GM23338 (cell line): ENCODE results near the gene TJP2. TPM values are rescaled to one million over a fixed set of nuclear protein-coding genes. Genes with fewer than 3 reads are reported as not detected.

Experiments used
- ATAC-seq: fragments of 200-7000 bp; cut with Tn5 transposase; 3 replicates; pipeline ENCODE4 v1.9.1; 2020
- DNase-seq: peaks from one replicate; pipeline ENCODE4 v3.0.0-alpha.2; 2015; ENCODE audit warnings: low spot score
- H2AFZ ChIP-seq: fragments of 200-600 bp; sonication (generic); 2 replicates; pipeline ENCODE4 v1.8.0; 2016; ENCODE audit warnings: antibody characterized with exemption, mild to moderate bottlenecking, moderate library complexity
- H3F3A ChIP-seq: fragments of 200-600 bp; sonication (generic); replicated peaks from 2 replicates; pipeline ENCODE4 v1.8.0; 2017; ENCODE audit warnings: antibody characterized with exemption, mixed run types, low read depth
- H3K27ac ChIP-seq: fragments of 200-600 bp; sonication (generic); 2 replicates; pipeline ENCODE4 v1.6.1; 2016; ENCODE audit warnings: low read depth
- H3K27me3 ChIP-seq: fragments of 200-600 bp; sonication (generic); 2 replicates; pipeline ENCODE4 v1.8.0; 2016; ENCODE audit warnings: mild to moderate bottlenecking, mixed run types, moderate library complexity; ENCODE audit not compliant: insufficient read depth
- H3K36me3 ChIP-seq: fragments of 200-600 bp; sonication (generic); 2 replicates; pipeline ENCODE4 v1.8.0; 2016; ENCODE audit warnings: mild to moderate bottlenecking; ENCODE audit not compliant: insufficient read depth
- H3K4me1 ChIP-seq: fragments of 200-600 bp; sonication (generic); 2 replicates; pipeline ENCODE4 v1.8.0; 2016; ENCODE audit warnings: mild to moderate bottlenecking, moderate library complexity; ENCODE audit not compliant: insufficient read depth
- H3K4me2 ChIP-seq: fragments of 200-600 bp; sonication (generic); 2 replicates; pipeline ENCODE4 v1.7.1; 2017; ENCODE audit warnings: mixed run types
- H3K4me3 ChIP-seq: fragments of 200-600 bp; sonication (generic); 2 replicates; pipeline ENCODE4 v1.6.1; 2016; ENCODE audit warnings: mixed run types
- H3K79me2 ChIP-seq: fragments of 200-600 bp; sonication (generic); replicated peaks from 2 replicates; pipeline ENCODE4 v1.8.0; 2017; ENCODE audit warnings: mild to moderate bottlenecking; ENCODE audit not compliant: insufficient read depth
- H3K9me2 ChIP-seq: fragments of 200-600 bp; sonication (generic); 2 replicates; pipeline ENCODE4 v1.8.0; 2017; ENCODE audit not compliant: insufficient read depth
- H4K20me1 ChIP-seq: fragments of 200-600 bp; sonication (generic); replicated peaks from 2 replicates; pipeline ENCODE4 v1.8.0; 2017; ENCODE audit warnings: mild to moderate bottlenecking; ENCODE audit not compliant: insufficient read depth
- H3K27ac Mint-ChIP-seq: 2 replicates; pipeline ENCODE4 v1.8.0; 2020; ENCODE audit warnings: inconsistent platforms, mild to moderate bottlenecking, moderate library complexity, mixed read lengths
- H3K27me3 Mint-ChIP-seq: 3 replicates; pipeline ENCODE4 v1.8.0; 2022; ENCODE audit warnings: low read depth, mild to moderate bottlenecking, moderate library complexity, mixed read lengths, inconsistent platforms; ENCODE audit not compliant: insufficient read depth, poor library complexity
- H3K36me3 Mint-ChIP-seq: 3 replicates; pipeline ENCODE4 v1.8.0; 2021; ENCODE audit warnings: low read depth, mild to moderate bottlenecking, inconsistent platforms, moderate library complexity, mixed read lengths
- H3K4me1 Mint-ChIP-seq: 3 replicates; pipeline ENCODE4 v1.8.0; 2020; ENCODE audit warnings: mild to moderate bottlenecking, inconsistent platforms, mixed read lengths
- H3K4me3 Mint-ChIP-seq: 3 replicates; pipeline ENCODE4 v1.8.0; 2021; ENCODE audit warnings: moderate library complexity, mild to moderate bottlenecking, inconsistent platforms, mixed read lengths
- H3K9me3 Mint-ChIP-seq: 3 replicates; pipeline ENCODE4 v1.8.0; 2020; ENCODE audit warnings: moderate library complexity, mild to moderate bottlenecking, inconsistent platforms, mixed read lengths
- CTCF ChIP-seq, 2 experiments: fragments of 200-600 bp in 1 of 2; sonication (generic) in 1 of 2; conservative IDR thresholded peaks; 2 replicates each; pipeline versions ENCODE4 v1.5.1 to v1.6.1; 2016 to 2017; ENCODE audit warnings: antibody characterized with exemption in 2 of 2, low read depth in 2 of 2, mild to moderate bottlenecking in 2 of 2, moderate library complexity in 1 of 2
- EZH2 ChIP-seq: fragments of 200-600 bp; sonication (generic); IDR thresholded peaks from one replicate; pipeline ENCODE4 v1.8.0; 2017; ENCODE audit warnings: antibody characterized with exemption, mild to moderate bottlenecking, low read depth; ENCODE audit not compliant: unreplicated experiment
- JUNB ChIP-seq: IDR thresholded peaks from one replicate; pipeline ENCODE4 v1.6.1; 2016; ENCODE audit warnings: antibody characterized with exemption; ENCODE audit not compliant: unreplicated experiment
- POLR2AphosphoS5 ChIP-seq: IDR thresholded peaks from 2 replicates; pipeline ENCODE4 v1.6.1; 2016; ENCODE audit warnings: antibody characterized with exemption, low read depth
- STAT1 ChIP-seq: IDR thresholded peaks from one replicate; pipeline ENCODE4 v1.6.1; 2016; ENCODE audit warnings: antibody characterized with exemption; ENCODE audit not compliant: unreplicated experiment
- ZNF114 ChIP-seq: fragments of 250-450 bp; sonication (Bioruptor Pico); IDR thresholded peaks from 2 replicates; pipeline ENCODE4 v1.5.0; 2020; ENCODE audit warnings: mild to moderate bottlenecking, moderate library complexity
- ZNF331 ChIP-seq: fragments of 250-450 bp; sonication (Bioruptor Pico); IDR thresholded peaks from 2 replicates; pipeline ENCODE4 v1.5.0; 2020; ENCODE audit warnings: low read depth, mild to moderate bottlenecking, moderate library complexity
- polyA plus RNA-seq: library from polyadenylated mRNA; unstranded; fragments of >200 nt; fragmentation: Nextera tagmentation; extraction: Ambion mirVana; gene quantifications from 2 replicates; pipeline ENCODE4 v1.2.1, GENCODE V29; 2016
- total RNA-seq: library from RNA; depleted of rRNA; stranded (reverse); fragments of >200 nt; shearing (Covaris generic); gene quantifications from 2 replicates; pipeline ENCODE4 v1.2.3, GENCODE V29; 2014

The TJP2 gene
- total and polyA plus RNA-seq, 2 experiments from 2014 or later, result 37.6 to 234 TPM

DNA sequence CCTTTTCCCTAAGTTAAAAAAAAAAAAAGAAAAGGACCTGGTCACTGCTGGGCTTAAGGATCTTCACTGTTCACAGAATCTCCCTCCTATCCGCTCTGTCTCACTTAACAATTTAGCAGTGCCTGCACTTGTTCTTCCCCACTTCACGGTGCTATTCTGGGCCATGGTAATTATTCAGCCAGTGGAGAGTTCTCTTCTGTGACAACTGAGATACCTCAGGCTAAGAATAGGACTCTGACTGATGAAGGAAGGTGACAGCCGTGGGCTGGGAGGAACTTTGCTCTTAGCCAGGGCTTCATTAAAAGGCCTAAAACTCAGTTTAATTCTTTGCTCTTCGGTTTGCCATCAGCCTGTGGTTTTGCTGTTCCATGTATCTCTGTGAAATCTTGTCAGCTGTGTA is 99.1 kb downstream of the TJP2 start:
- Histone ChIP-seq H3K27me3 (no peaks in the 10 kb centered on the region), H3K36me3 (no peaks in the 10 kb centered on the region), H3K4me2 (no peak overlapping the region), H3F3A (no peaks in the 10 kb centered on the region), H3K4me1 (no peaks in the 10 kb centered on the region), H2AFZ (peak overlapping the region; percentile 43; the same call in 1 of the 2 replicates), H3K79me2 (no peaks in the 10 kb centered on the region), H3K9me2 (peaks cover 7% of the 10 kb centered on the region), H3K4me3 (no peak overlapping the region), H3K27ac (no peak overlapping the region), H4K20me1 (no peaks in the 10 kb centered on the region)
- Mint-ChIP-seq H3K27me3 (no peaks in the 10 kb centered on the region), H3K27ac (no peak overlapping the region), H3K4me3 (no peak overlapping the region), H3K9me3 (peaks cover 16% of the 10 kb centered on the region), H3K36me3 (peaks cover 6% of the 10 kb centered on the region; the same call in 2 of the 3 replicates), H3K4me1 (no peaks in the 10 kb centered on the region)
- DNase-seq (no peak), ATAC-seq (no peak)
- TF ChIP-seq CTCF (conservative IDR thresholded peaks at IDR 0.05; ENCODE audit: low read depth in 2 of 2), result no peak
- no peak for TF ChIP-seq EZH2
- no peak for TF ChIP-seq JUNB
- TF ChIP-seq ZNF331 (CRISPR knock-in tag), result no peak

DNA sequence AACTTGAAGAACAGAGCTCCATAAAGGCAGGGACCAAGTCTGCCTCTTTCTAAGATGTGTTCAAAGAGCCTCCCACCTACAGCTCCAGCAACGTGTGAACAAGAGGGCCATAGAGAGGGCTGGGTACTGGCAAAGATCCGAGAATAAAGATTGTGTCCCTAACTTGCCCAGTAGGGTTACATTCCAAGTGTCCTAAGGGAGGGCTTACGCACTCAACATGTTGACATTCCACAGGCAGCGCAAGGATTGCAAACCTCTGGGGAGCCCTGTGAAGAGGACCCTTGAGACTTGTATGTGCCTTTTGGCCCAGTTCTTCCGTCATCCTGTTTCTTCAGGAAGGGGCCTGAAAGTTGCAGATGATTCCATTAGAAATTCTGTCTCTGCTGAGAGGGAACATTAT is 102.7 kb downstream of the TJP2 start:
- no peak overlapping the region for H3K27ac Mint-ChIP-seq
- DNase-seq (peak; percentile 10), ATAC-seq (no peak)
- H3F3A ChIP-seq, result no peaks in the 10 kb centered on the region
- no peaks in the 10 kb centered on the region for H3K79me2 ChIP-seq
- H2AFZ ChIP-seq, result no peak overlapping the region
- no peaks in the 10 kb centered on the region for H3K27me3 Mint-ChIP-seq
- H3K9me3 Mint-ChIP-seq, result peaks cover 22% of the 10 kb centered on the region
- no peak overlapping the region for H3K27ac ChIP-seq
- no peak overlapping the region for H3K4me2 ChIP-seq
- peaks cover 10% of the 10 kb centered on the region for H3K4me1 ChIP-seq
- H3K4me3 Mint-ChIP-seq, result no peak overlapping the region
- peaks cover 6% of the 10 kb centered on the region; the same call in 2 of the 3 replicates for H3K36me3 Mint-ChIP-seq
- no peak overlapping the region for H3K4me3 ChIP-seq
- H3K27me3 ChIP-seq, result no peaks in the 10 kb centered on the region
- no peaks in the 10 kb centered on the region for H3K36me3 ChIP-seq
- no peaks in the 10 kb centered on the region for H4K20me1 ChIP-seq
- peaks cover 7% of the 10 kb centered on the region for H3K9me2 ChIP-seq
- TF ChIP-seq STAT1, result no peak
- TF ChIP-seq CTCF (conservative IDR thresholded peaks at IDR 0.05; ENCODE audit: low read depth in 2 of 2), result no peak
- no peak for TF ChIP-seq ZNF114
- TF ChIP-seq POLR2AphosphoS5, result no peak
- peaks cover 7% of the 10 kb centered on the region; the same call in 2 of the 3 replicates for H3K4me1 Mint-ChIP-seq
